ENCODE measurements around the gene CDC42.

CDC42 gene

DNA sequence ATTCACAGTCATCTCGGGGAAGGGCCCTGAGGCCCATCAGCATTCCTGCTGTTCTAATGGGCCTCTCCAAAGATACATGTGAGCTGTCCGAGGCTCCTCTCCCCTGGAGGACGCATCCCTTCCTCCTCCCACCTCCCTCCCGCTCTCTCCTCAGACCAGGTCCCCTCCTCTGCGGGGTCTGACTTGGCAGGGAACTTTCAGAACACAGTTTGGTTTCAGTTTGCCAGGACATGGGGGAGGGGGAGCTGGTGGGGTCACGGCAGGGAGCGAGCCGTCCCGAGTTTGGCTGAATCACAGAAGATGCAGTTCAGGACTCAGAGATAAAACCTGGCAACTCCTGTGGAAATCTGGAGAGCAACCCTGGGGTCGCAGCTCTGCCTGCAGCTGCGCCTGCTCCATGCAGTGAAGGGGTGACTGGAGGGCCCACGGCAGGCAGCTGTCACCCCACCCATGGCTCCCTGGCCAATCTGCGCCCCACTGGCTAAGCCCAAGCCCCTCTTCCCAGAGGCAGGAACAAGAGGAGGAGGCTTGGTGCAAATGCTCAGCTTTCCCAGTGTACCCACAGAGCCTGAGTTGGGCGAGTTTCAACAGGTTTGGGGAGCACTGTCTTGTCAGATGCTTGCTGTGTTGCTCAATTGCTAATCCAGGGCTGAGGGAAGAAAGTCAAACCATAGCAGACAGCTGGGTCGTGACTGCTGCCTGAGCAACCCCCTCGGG, 84.7 kb downstream of the CDC42 start:
- Mint-ChIP-seq H3K36me3 (no peaks in the 10 kb centered on the region), H3K4me3 (no peak overlapping the region), H3K27ac (no peak overlapping the region), H3K27me3 (peaks cover 5% of the 10 kb centered on the region), H3K9me3 (no peaks in the 10 kb centered on the region), H3K4me1 (no peaks in the 10 kb centered on the region)

- Mint-ChIP-seq H3K4me1 (peaks cover 6% of the 10 kb centered on the region), H3K4me3 (no peak overlapping the region), H3K36me3 (no peaks in the 10 kb centered on the region), H3K27ac (no peak overlapping the region), H3K9me3 (no peaks in the 10 kb centered on the region), H3K27me3 (peaks cover 11% of the 10 kb centered on the region)
Measured at GRCh38 chr1:22139066-22139594, 86.6 kb downstream of the CDC42 start.

- Mint-ChIP-seq H3K4me3 (no peak overlapping the region), H3K4me1 (peaks cover 10% of the 10 kb centered on the region), H3K27me3 (peaks cover 18% of the 10 kb centered on the region), H3K36me3 (no peaks in the 10 kb centered on the region), H3K27ac (no peak overlapping the region), H3K9me3 (no peaks in the 10 kb centered on the region)
Measured at GRCh38 chr1:22139817-22140216, 87.3 kb downstream of the CDC42 start.
